Fibroblast of lung (primary cell): ENCODE measurements around the gene MLIP. TPM values are rescaled to one million over a fixed set of nuclear protein-coding genes. Genes with fewer than 3 reads are reported as not detected.
A peak's percentile ranks its signal among the peaks of the same experiment; 100 is the strongest.

Source experiments
- DNase-seq, 2 donors: peaks; one replicate each; pipeline versions ENCODE4 v3.0.0 to v3.0.0-alpha.2; 2010; ENCODE audit warnings: low read depth in 2 of 2
- H2AFZ ChIP-seq: 2 replicates; pipeline ENCODE4 v1.5.1; 2012; ENCODE audit warnings: low read length, control low read depth, inconsistent platforms
- H3K27ac ChIP-seq: 2 replicates; pipeline ENCODE4 v1.5.1; 2011; ENCODE audit warnings: low read length, control low read depth; ENCODE audit not compliant: insufficient read depth
- H3K27me3 ChIP-seq: 2 replicates; pipeline ENCODE4 v1.5.1; 2011; ENCODE audit warnings: mild to moderate bottlenecking, low read length; ENCODE audit not compliant: control insufficient read depth, insufficient read depth
- H3K36me3 ChIP-seq: 2 replicates; pipeline ENCODE4 v1.5.1; 2011; ENCODE audit warnings: low read length; ENCODE audit not compliant: control insufficient read depth, insufficient read depth
- H3K4me1 ChIP-seq: 2 replicates; pipeline ENCODE4 v1.5.1; 2011; ENCODE audit warnings: low read length; ENCODE audit not compliant: control insufficient read depth, insufficient read depth; ENCODE audit errors: extremely low read depth
- H3K4me2 ChIP-seq: 2 replicates; pipeline ENCODE4 v1.5.1; 2011; ENCODE audit warnings: low read length, control low read depth; ENCODE audit not compliant: insufficient read depth; ENCODE audit errors: extremely low read depth
- H3K4me3 ChIP-seq, 4 experiments: fragments of 200-600 bp in 1 of 4; sonication (generic) in 1 of 4; replicated peaks in 1 of 4; 2 replicates each; pipeline ENCODE4 v1.5.1; 2011 to 2016; ENCODE audit warnings: low read length in 4 of 4, low read depth in 3 of 4, mild to moderate bottlenecking in 3 of 4, control low read depth in 2 of 4, inconsistent platforms in 1 of 4, mixed read lengths in 1 of 4; ENCODE audit not compliant: insufficient read depth in 1 of 4; ENCODE audit errors: control extremely low read depth in 1 of 4
- H3K79me2 ChIP-seq: 2 replicates; pipeline ENCODE4 v1.5.1; 2012; ENCODE audit warnings: mild to moderate bottlenecking, low read length, inconsistent platforms; ENCODE audit not compliant: control insufficient read depth, insufficient read depth
- H3K9ac ChIP-seq: 2 replicates; pipeline ENCODE4 v1.5.1; 2011; ENCODE audit warnings: mild to moderate bottlenecking, low read length, control low read depth; ENCODE audit not compliant: insufficient read depth
- H3K9me3 ChIP-seq: 2 replicates; pipeline ENCODE4 v1.5.1; 2012; ENCODE audit warnings: low read depth, low read length; ENCODE audit not compliant: control insufficient read depth, insufficient read depth
- H4K20me1 ChIP-seq: 2 replicates; pipeline ENCODE4 v1.5.1; 2011; ENCODE audit warnings: low read length; ENCODE audit not compliant: control insufficient read depth, insufficient read depth; ENCODE audit errors: extremely low read depth
- EZH2 ChIP-seq: IDR thresholded peaks from 2 replicates; pipeline ENCODE4 v1.5.1; 2012; ENCODE audit warnings: low read length, control low read depth, mild to moderate bottlenecking; ENCODE audit errors: missing control alignments
- polyA plus RNA-seq, 2 donors: library from polyadenylated mRNA; depleted of rRNA in 1 of 2; stranded (reverse) in 1 of 2; unstranded in 1 of 2; fragments of >200 nt; gene quantifications; 2 replicates each; pipeline ENCODE4 v1.2.1, GENCODE V29; 2011 to 2012; ENCODE audit warnings: missing spikeins in 1 of 2
- total RNA-seq: library from RNA; depleted of rRNA; stranded (reverse); fragments of >200 nt; gene quantifications from 2 replicates; pipeline ENCODE4 v1.2.1, GENCODE V29; 2014
- TF ChIP-seq, protein P1 (sequence below), 2 donors: IDR thresholded peaks in 1 of 2; conservative IDR thresholded peaks in 1 of 2; 1 replicate in 1 of 2; 2 replicates in 1 of 2; pipeline ENCODE4 v1.5.1; 2011 to 2012; ENCODE audit warnings: low read length in 2 of 2, control low read depth in 1 of 2, inconsistent platforms in 1 of 2, low read depth in 1 of 2, mild to moderate bottlenecking in 1 of 2

The MLIP gene
- total and polyA plus RNA-seq, 2 donors (not counting 1 experiment from before 2014, with no cell fraction given): 0.07 TPM; not detected in 1

GRCh38 chr6:54286141-54286540, 174.9 kb downstream of the MLIP start:
- TF ChIP-seq, protein P1, sequence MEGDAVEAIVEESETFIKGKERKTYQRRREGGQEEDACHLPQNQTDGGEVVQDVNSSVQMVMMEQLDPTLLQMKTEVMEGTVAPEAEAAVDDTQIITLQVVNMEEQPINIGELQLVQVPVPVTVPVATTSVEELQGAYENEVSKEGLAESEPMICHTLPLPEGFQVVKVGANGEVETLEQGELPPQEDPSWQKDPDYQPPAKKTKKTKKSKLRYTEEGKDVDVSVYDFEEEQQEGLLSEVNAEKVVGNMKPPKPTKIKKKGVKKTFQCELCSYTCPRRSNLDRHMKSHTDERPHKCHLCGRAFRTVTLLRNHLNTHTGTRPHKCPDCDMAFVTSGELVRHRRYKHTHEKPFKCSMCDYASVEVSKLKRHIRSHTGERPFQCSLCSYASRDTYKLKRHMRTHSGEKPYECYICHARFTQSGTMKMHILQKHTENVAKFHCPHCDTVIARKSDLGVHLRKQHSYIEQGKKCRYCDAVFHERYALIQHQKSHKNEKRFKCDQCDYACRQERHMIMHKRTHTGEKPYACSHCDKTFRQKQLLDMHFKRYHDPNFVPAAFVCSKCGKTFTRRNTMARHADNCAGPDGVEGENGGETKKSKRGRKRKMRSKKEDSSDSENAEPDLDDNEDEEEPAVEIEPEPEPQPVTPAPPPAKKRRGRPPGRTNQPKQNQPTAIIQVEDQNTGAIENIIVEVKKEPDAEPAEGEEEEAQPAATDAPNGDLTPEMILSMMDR (conservative IDR thresholded peaks at IDR 0.05 in 1 of 2, IDR thresholded peaks at IDR 0.05 in 1 of 2; ENCODE audit: low read depth in 1 of 2, low read length in 2 of 2): no peak
- TF ChIP-seq EZH2: no peak
- Histone ChIP-seq H3K27ac (no peak overlapping the region), H2AFZ (no peak overlapping the region), H3K4me1 (peaks cover 13% of the 10 kb centered on the region), H3K9ac (no peak overlapping the region), H3K27me3 (no peaks in the 10 kb centered on the region), H3K4me2 (no peak overlapping the region), H3K79me2 (no peaks in the 10 kb centered on the region), H3K36me3 (no peaks in the 10 kb centered on the region), H3K9me3 (no peaks in the 10 kb centered on the region), H3K4me3 (no peak overlapping the region), H4K20me1 (no peaks in the 10 kb centered on the region)
- peak; percentile 13 to 70 for DNase-seq

DNA sequence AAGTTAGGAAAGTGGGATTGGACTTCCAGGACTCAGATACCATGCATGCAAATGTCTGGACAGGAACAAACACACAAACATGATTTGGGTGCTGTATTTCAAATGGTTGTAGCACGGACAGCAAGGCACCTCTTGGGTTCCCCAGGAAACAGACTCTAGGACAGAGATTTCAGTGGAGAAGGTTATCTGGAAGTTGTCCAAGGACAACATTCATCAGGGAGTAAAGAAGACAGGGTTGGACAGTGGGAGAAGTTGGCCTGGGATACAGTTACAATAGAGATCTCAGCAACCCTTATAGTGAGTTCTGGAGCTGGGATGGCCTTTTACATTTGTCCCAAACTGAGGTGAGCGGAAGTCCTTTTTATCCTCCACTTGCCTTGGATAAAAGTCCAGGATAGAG, 177.2 kb downstream of the MLIP start:
- no peak for TF ChIP-seq EZH2
- TF ChIP-seq, protein P1 (conservative IDR thresholded peaks at IDR 0.05 in 1 of 2, IDR thresholded peaks at IDR 0.05 in 1 of 2; ENCODE audit: low read depth in 1 of 2, low read length in 2 of 2): no peak
- Histone ChIP-seq H3K4me3 (no peak overlapping the region), H3K9ac (no peak overlapping the region), H3K4me2 (no peak overlapping the region), H3K9me3 (no peaks in the 10 kb centered on the region), H2AFZ (no peak overlapping the region), H3K4me1 (peaks cover 10% of the 10 kb centered on the region), H3K79me2 (no peaks in the 10 kb centered on the region), H3K27ac (no peak overlapping the region), H3K27me3 (no peaks in the 10 kb centered on the region), H3K36me3 (no peaks in the 10 kb centered on the region), H4K20me1 (no peaks in the 10 kb centered on the region)
- DNase-seq: peak in 1 of 2 donors; percentile 34

GRCh38 chr6:54289426-54289825, 178.2 kb downstream of the MLIP start:
- Histone ChIP-seq H3K27me3 (no peaks in the 10 kb centered on the region), H4K20me1 (no peaks in the 10 kb centered on the region), H3K27ac (no peak overlapping the region), H3K79me2 (no peaks in the 10 kb centered on the region), H3K36me3 (no peaks in the 10 kb centered on the region), H3K4me1 (peaks cover 10% of the 10 kb centered on the region), H2AFZ (no peak overlapping the region), H3K4me2 (no peak overlapping the region), H3K9ac (no peak overlapping the region), H3K9me3 (no peaks in the 10 kb centered on the region), H3K4me3 (no peak overlapping the region)
- no peak for DNase-seq
- TF ChIP-seq EZH2: no peak
- TF ChIP-seq, protein P1 (conservative IDR thresholded peaks at IDR 0.05 in 1 of 2, IDR thresholded peaks at IDR 0.05 in 1 of 2; ENCODE audit: low read depth in 1 of 2, low read length in 2 of 2): no peak
